HG03469 (cell line): Measurements from ENCODE around the gene ISLR2.

ENCODE experiments used
- ATAC-seq: cut with Tn5 transposase; IDR thresholded peaks from one replicate; pipeline ENCODE4 v1.9.1; 2021; ENCODE audit warnings: mild to moderate bottlenecking, moderate library complexity, moderate number of reproducible peaks; ENCODE audit not compliant: unreplicated experiment

ISLR2 gene

DNA sequence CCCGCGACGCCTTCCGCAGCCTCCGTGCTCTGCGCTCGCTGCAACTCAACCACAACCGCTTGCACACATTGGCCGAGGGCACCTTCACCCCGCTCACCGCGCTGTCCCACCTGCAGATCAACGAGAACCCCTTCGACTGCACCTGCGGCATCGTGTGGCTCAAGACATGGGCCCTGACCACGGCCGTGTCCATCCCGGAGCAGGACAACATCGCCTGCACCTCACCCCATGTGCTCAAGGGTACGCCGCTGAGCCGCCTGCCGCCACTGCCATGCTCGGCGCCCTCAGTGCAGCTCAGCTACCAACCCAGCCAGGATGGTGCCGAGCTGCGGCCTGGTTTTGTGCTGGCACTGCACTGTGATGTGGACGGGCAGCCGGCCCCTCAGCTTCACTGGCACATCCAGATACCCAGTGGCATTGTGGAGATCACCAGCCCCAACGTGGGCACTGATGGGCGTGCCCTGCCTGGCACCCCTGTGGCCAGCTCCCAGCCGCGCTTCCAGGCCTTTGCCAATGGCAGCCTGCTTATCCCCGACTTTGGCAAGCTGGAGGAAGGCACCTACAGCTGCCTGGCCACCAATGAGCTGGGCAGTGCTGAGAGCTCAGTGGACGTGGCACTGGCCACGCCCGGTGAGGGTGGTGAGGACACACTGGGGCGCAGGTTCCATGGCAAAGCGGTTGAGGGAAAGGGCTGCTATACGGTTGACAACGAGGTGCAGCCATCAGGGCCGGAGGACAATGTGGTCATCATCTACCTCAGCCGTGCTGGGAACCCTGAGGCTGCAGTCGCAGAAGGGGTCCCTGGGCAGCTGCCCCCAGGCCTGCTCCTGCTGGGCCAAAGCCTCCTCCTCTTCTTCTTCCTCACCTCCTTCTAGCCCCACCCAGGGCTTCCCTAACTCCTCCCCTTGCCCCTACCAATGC, 45.1 kb downstream of the ISLR2 start:
- ATAC-seq = no peak

GRCh38 chr15:74176262-74177214, 46.2 kb downstream of the ISLR2 start:
- ATAC-seq = no peak

DNA sequence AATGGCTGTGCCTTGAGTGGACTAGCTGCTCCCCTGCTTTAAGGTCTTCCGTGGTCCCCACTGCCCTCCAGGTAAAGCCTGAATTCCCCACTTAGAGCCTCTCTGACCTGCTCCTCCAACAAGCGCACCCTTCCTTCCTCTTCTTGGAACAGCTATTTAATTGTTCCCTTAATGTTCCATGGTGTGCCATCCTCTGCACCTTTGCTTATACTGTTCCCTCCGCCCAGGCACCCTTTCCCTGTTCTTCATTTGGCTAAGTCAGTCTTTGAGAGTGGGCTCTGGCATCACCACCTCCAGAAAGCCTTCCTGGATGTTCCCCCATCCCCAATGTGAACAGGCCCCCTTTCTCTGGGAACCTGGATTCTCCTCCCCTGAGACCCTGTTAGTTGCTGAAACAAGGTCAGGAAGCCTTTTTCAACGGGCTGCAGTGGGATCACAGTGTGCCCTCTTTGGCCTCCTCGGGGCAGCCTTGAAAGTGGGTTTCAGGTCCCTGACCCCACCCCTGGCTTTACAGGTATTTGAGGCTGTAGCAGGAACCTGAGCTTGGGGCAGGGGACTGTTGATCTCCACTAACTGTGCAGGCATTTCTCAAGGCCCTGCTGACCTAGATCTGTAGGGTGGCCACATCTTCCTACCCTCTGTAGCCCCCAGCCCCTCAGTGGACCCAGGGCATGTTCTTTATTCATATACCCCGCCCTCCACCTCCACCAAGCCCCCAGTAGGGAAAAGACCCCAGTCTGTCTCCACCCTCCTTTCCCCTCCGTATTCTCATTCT, 48.1 kb downstream of the ISLR2 start:
- ATAC-seq = no peak

DNA sequence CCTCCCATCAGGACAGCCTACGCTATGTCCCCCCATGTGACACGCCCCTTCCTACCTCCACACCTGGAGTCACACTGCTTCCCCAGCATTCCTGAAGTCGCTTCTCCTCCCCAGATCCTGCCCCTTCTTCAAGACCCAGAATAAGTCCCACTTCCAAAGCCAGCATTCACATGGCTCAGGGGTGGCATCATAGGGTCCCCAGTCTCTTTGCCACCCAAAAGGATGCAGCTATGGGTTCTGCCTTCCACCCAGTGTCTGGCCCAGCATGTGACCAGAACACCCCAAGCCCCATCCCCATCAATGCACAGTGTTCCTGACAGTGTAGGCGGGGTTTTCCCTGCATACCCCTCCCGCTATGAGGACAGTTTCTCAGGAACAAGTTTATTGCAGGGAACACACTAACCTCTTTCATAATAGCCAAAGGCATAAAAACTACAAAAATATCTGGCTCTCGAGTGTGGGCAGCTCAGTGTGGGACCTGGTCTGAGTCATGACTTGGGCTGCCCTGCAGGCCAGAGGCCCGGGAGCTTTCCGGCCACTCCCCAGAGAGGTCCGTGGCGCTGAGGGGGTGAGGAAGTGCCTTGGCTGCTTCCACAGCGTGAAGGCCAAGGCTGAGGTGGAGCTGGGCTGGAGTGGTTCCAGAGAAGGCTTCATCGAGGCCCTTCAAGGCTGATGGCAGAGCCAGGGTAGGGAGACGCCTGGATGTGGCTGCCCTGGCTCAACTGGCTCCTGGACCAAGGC, 48.9 kb downstream of the ISLR2 start:
- ATAC-seq = no peak

- no peak for ATAC-seq
Measured at GRCh38 chr15:74179983-74180880, 49.8 kb downstream of the ISLR2 start.

DNA sequence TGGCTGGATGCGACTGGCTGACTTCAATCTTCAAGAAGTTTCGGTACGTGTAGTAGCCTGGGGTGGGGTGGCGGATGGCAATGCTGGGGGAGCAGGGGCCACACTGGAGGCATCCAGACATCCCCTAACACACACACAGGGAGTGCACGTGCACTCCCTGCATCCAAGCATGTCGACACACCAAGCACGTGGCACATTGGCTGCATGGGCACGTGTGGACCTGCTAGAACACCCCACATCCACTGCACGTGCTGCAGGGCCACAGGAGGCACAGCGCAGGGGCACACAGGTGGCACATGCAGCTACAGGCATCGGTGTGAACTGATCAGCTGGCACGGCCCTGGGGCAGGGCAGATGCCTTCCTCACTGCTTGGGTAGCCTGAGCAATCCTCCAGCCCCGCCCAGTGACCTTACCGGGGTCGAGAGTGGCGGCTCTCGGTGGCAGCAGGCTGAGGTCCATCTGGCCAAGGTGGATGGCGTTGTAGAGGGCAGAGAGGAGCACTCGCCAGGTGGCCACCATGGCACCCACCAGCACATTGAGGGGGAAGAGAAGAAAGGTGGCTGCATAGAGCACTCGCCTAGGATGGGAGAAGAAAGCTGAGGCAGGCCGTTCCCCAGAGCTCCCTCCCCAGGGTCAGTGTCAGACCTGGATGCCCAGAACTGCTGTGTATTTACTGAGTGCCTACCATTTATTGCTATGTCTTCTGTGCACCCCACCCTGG, 50.7 kb downstream of the ISLR2 start:
- no peak for ATAC-seq

GRCh38 chr15:74182131-74182530, 51.7 kb downstream of the ISLR2 start:
- no peak for ATAC-seq

DNA sequence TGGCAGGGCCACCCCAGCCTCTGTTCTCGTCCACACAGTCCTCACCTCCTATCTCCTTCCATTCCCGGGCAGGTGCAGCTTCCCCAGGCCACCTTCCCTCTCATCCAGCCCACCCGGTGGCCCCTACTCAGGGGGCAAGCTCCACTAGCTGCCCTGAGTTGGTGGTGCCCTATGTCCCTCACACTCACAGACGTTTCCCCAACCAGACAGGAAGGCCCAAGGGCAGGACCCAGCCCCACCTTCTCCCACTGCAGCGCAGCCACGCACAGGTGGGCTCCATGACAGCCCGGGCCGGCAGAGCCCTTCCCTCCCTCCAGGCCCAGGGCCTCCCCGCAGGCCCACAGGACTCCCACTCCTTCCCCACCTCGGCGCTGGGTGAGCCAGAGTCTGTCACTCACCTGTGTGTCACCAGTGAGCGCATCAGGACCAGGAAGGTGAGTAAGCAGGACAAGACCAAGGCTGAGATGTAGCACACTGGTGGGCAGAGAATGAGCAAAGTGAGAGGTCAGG, 54.3 kb downstream of the ISLR2 start:
- ATAC-seq = no peak

DNA sequence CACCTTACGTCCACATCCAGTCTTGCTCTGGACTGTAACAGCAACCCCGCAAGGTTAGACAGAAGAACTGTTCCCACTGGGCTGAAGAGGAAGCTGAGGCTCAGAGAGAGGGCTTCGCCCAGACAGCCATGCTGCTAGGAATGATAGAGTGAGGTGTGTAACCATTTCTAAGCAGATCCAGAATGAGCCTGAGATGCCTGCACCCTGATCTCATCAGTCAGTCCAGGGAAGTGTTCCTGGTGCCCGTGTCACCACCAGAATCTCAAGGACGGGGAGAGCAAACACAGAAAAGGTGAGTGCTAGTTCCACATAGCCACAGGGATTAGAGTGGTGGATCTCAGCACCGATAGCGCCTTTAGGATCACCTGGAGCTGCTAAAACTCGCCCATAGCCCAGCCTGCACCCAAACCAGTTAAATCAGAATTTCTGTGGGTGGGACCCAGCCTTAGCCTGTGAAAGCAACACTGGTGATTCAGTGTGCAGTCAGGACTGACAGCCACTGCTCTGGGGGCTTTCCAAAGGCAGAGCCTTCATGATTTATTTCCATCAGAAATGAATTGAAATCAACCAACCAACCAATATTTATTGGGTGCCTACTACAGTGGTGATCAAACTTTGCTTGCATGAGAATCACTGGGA, 55.4 kb downstream of the ISLR2 start:
- ATAC-seq = no peak
